ENCODE measurements around the gene SEPTIN11.

The SEPTIN11 gene

GRCh38 chr4:76991161-76991660 is 41.7 kb downstream of the SEPTIN11 start:
- no peak for TF ChIP-seq CTCF (IDR thresholded peaks at IDR 0.05; ENCODE audit: borderline replicate concordance, control extremely low read depth, extremely low read depth, insufficient read depth, missing control alignments)
- no peak for DNase-seq (ENCODE audit: low spot score)
- in situ Hi-C loops (cut with MboI; ENCODE audit: low sequenced_read_pairs, unreplicated experiment): no loop called here

- in situ Hi-C loops (cut with MboI; ENCODE audit: low sequenced_read_pairs, unreplicated experiment): no loop called here
- peak; percentile 52 for DNase-seq (ENCODE audit: low spot score)
- TF ChIP-seq CTCF (IDR thresholded peaks at IDR 0.05; ENCODE audit: borderline replicate concordance, control extremely low read depth, extremely low read depth, insufficient read depth, missing control alignments): no peak
Observed at GRCh38 chr4:76993787-76994641, 44.5 kb downstream of the SEPTIN11 start.

DNA sequence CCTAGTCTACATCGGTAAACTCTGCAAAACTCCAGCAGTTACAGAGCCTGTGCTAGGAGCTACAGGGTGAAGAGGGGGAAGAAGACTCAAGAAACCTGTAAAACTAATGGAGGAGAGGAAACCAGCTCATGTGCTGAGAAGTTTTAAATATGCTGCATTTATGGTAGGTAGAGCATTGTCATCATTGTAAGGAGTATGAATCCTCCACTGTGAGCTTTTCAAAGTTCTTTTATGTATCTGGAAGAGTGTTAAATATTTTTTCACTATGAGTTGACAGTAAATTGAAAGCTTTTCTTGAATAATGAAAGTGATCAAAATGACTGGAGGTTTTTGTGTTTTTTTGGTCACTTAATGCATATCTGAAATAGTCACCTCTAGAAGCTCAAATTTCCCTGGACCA is 46.2 kb downstream of the SEPTIN11 start:
- in situ Hi-C loops (cut with MboI; ENCODE audit: low sequenced_read_pairs, unreplicated experiment): no loop called here
- no peak for DNase-seq (ENCODE audit: low spot score)
- no peak for TF ChIP-seq CTCF (IDR thresholded peaks at IDR 0.05; ENCODE audit: borderline replicate concordance, control extremely low read depth, extremely low read depth, insufficient read depth, missing control alignments)

DNA sequence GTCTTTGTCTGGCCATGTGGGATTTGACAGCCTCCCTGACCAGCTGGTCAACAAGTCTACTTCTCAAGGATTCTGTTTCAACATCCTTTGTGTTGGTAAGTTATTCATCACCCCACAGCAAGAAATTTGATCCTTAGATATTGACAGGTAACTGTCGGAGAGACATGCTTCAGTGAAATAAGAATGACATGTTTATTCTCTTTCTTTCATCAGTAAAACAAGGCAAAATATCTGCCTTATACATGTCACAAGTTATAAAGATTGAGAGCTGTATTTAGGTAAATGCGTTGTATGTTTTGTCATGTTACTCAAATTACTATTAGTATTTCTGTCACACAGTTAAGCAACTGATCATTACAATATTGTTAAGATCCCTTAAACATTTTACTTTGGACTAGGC is 46.9 kb downstream of the SEPTIN11 start:
- in situ Hi-C loops (cut with MboI; ENCODE audit: low sequenced_read_pairs, unreplicated experiment): no loop called here
- TF ChIP-seq CTCF (IDR thresholded peaks at IDR 0.05; ENCODE audit: borderline replicate concordance, control extremely low read depth, extremely low read depth, insufficient read depth, missing control alignments): no peak
- no peak for DNase-seq (ENCODE audit: low spot score)

DNA sequence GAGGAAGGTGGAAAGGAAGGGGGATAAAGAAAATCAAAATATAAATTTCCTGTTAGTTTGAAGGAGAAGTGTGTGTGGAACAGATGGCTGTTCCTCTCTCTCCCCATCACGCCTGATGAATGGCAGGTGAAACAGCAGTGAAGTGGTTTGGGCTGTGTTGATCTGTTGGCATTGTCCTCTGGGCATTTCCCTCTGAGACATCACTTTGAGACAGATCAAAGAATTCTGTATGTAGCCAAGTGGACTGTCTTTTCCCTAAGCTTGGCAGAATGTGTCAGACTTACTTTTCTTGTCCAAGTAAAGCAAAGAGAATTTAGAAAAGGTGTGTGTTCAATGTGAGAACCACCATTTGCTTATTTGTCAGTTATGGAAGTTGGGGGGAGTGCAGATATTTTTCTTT is 47.5 kb downstream of the SEPTIN11 start:
- in situ Hi-C loops (cut with MboI; ENCODE audit: low sequenced_read_pairs, unreplicated experiment): no loop called here
- no peak for DNase-seq (ENCODE audit: low spot score)

GRCh38 chr4:76997532-76997931 is 48.0 kb downstream of the SEPTIN11 start:
- in situ Hi-C loops (cut with MboI; ENCODE audit: low sequenced_read_pairs, unreplicated experiment): no loop called here
- TF ChIP-seq CTCF (IDR thresholded peaks at IDR 0.05; ENCODE audit: borderline replicate concordance, control extremely low read depth, extremely low read depth, insufficient read depth, missing control alignments): no peak
- DNase-seq (ENCODE audit: low spot score): no peak

More for the DNA sequence above, 47.5 kb downstream of the SEPTIN11 start:
- no peak for TF ChIP-seq CTCF (IDR thresholded peaks at IDR 0.05; ENCODE audit: borderline replicate concordance, control extremely low read depth, extremely low read depth, insufficient read depth, missing control alignments)

Measured in GM13976 (cell line).